SK-N-SH treated with all-trans-retinoic acid at 6 μM for 48 hours (cell line): ENCODE measurements around the gene ZDHHC11.

ENCODE experiments used
- ARNTL ChIP-seq: fragments of 450-650 bp; formaldehyde crosslinking; IDR thresholded peaks from 2 replicates; pipeline ENCODE4 v1.5.0; 2020; ENCODE audit warnings: low read depth, mild to moderate bottlenecking, moderate library complexity, borderline replicate concordance
- PATZ1 ChIP-seq: fragments of 250-450 bp; sonication (Bioruptor Pico); IDR thresholded peaks from 2 replicates; pipeline ENCODE4 v1.8.0; 2020; ENCODE audit warnings: mild to moderate bottlenecking, moderate library complexity, borderline replicate concordance
- PPARA ChIP-seq: fragments of 250-450 bp; sonication (Bioruptor Pico); IDR thresholded peaks from 2 replicates; pipeline ENCODE4 v1.5.0; 2020; ENCODE audit warnings: mild to moderate bottlenecking, borderline replicate concordance
- TCF4 ChIP-seq: fragments of 250-450 bp; sonication (Bioruptor Pico); IDR thresholded peaks from 2 replicates; pipeline ENCODE4 v1.8.0; 2021; ENCODE audit warnings: mild to moderate bottlenecking, moderate library complexity, borderline replicate concordance

GRCh38 chr5:760363-761058 lies 90.3 kb downstream of the ZDHHC11 start:
- TF ChIP-seq ARNTL (CRISPR knock-in tag) (no peak), PPARA (CRISPR knock-in tag) (no peak), TCF4 (CRISPR knock-in tag) (no peak), PATZ1 (no peak)
